GM18951 (cell line): Measurements from ENCODE around the gene PITPNM1.
A peak's percentile ranks its signal among the peaks of the same experiment; 100 is the strongest.
"Not testable (repeated sequence)": the region's sequence is repeated elsewhere in the genome, so short reads cannot be mapped to it uniquely, and the experiment has no call there.

Experiments
- POLR2A ChIP-seq: IDR thresholded peaks from 4 replicates; pipeline ENCODE4 v1.6.1; 2011; ENCODE audit warnings: mild to moderate bottlenecking; ENCODE audit not compliant: insufficient read length, insufficient read depth; ENCODE audit errors: extremely low read depth
- in situ Hi-C: fragments of 300-500 bp; cut with MboI; formaldehyde crosslinking; loops from one replicate; pipeline ENCODE4 v1.12.0; 2022; ENCODE audit warnings: low sequenced_read_pairs, mixed read lengths, inconsistent platforms; ENCODE audit not compliant: unreplicated experiment

Gene PITPNM1

GRCh38 chr11:67468456-67468758 lies 36.8 kb downstream of the PITPNM1 start:
- no peak for TF ChIP-seq POLR2A
- in situ Hi-C loops = no loop called here

- peak; percentile 1 for TF ChIP-seq POLR2A
- in situ Hi-C loops = no loop called here
Observed at GRCh38 chr11:67468056-67468455, 37.1 kb downstream of the PITPNM1 start.

DNA sequence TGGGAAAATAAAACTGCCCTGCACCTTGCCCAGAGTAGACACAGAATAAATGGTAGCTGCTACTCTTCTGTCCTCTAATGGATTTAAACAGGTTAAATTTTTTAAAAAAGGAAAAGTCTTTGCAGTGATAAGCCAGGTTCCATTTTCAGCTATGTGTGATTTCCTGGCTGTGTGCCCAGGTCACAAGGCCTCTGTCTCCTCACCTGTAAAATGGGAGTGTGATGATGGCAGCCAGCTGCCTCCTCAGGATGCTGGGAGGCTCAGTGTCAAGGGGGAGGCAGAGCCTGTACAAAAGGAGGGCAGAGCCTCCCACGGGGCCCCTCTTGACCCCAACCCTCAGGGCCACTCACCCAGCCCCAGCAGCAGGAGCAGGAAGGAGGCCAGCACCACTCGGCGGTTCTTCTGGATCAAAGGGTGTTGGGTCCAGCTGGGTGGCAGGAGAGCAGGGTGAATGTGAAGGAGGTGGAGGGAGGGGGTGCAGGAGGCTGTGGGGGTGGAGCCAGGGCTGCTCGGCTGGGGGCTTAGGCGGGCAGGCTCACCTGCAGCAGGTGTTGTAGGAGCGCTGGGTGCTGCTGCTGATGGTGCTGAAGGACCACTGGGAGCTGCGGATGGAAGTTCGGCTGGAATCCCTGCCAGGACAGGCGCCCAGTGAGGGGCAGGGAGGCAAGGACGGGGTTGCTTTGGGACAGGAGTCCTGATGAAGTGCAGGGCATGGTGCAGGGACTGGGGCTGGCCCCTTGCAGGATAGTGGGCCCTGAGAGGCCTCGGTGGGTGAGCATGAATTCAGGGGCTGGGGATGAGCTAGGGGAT lies 38.0 kb downstream of the PITPNM1 start:
- in situ Hi-C loops = no loop called here
- no peak for TF ChIP-seq POLR2A

DNA sequence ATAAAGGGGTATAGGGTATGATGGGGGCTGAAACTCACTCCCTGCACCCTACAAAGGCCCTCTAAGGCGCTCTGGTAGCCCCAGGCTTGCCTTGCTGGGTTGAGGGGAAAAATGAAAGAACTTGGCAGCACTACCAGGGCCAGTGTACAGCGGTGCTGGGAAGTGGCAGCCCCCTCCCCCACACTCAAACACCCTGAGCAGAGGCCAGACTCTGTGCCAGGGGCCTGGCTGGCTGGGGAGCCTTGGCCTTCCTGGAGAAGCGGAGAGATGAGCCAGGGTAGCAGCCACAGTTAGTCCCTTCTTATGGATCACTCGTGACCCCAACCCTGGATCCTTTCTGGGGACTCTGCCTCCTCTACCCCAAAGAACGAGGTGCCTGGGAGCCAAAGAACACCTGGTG lies 38.8 kb downstream of the PITPNM1 start:
- TF ChIP-seq POLR2A = no peak
- in situ Hi-C loops = no loop called here

DNA sequence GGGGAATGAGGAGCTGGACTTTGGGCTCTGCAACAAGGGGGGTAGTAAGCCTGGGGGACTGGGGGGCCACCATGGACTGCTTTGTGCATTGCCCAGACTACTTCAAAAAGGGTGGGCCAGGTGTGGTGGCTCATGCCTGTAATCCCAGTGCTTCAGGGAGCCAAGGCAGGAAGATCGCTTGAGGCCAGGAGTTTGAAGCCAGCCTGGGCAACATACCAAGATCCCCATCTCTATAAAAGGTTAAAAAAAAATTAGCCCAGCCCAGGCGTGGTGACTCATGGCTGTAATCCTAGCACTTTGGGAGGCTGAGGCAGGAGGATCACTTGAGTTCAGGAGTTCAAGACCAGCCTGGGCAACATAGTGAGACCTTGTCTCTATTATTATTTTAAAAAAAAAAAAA lies 39.6 kb downstream of the PITPNM1 start:
- in situ Hi-C loops = not testable (repeated sequence)

DNA sequence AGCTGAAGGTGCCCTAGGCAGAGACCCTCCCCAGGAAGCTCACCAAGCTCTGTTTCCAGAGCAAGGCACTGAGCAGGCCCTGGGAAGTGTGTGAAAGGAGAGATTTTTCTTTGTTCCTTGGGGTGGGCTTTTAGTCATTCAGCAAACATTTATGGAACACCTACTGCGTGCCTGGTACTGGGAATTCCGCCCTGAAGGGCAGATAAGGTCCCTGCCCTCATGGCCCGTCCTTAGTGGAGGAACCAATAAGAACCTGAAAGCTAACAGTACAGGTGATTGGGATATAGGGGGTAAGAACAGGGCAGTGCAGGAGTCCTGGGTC lies 40.0 kb downstream of the PITPNM1 start:
- TF ChIP-seq POLR2A = no peak
- in situ Hi-C loops = no loop called here

GRCh38 chr11:67464411-67465188 lies 40.6 kb downstream of the PITPNM1 start:
- in situ Hi-C loops = no loop called here
- peak; percentile 90 for TF ChIP-seq POLR2A

GRCh38 chr11:67463680-67464410 lies 41.3 kb downstream of the PITPNM1 start:
- in situ Hi-C loops = no loop called here
- no peak for TF ChIP-seq POLR2A

DNA sequence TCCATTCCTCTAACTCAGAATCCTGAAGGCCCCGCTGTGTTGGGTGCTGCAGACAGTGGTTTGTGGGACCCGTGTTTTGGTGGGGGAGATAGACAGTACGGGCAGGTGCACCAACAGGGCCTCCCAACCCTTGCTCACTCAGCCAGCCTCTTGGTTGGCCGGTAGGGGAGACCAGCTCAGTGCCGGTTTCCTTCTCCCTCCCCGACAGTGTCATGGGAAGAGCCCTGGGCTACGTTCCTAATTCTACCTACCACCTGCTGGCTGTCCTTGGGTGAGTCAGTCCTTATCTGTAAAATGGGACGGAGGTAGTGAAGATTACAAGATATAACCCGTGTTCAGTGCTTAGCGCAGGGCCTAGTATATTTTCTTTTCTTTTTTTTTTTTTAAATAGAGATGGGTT lies 42.0 kb downstream of the PITPNM1 start:
- no peak for TF ChIP-seq POLR2A
- in situ Hi-C loops = no loop called here

GRCh38 chr11:67458266-67458665 lies 46.9 kb downstream of the PITPNM1 start:
- in situ Hi-C loops = no loop called here
- no peak for TF ChIP-seq POLR2A

- in situ Hi-C loops = no loop called here
- TF ChIP-seq POLR2A = no peak
Observed at GRCh38 chr11:67457453-67457852, 47.7 kb downstream of the PITPNM1 start.

DNA sequence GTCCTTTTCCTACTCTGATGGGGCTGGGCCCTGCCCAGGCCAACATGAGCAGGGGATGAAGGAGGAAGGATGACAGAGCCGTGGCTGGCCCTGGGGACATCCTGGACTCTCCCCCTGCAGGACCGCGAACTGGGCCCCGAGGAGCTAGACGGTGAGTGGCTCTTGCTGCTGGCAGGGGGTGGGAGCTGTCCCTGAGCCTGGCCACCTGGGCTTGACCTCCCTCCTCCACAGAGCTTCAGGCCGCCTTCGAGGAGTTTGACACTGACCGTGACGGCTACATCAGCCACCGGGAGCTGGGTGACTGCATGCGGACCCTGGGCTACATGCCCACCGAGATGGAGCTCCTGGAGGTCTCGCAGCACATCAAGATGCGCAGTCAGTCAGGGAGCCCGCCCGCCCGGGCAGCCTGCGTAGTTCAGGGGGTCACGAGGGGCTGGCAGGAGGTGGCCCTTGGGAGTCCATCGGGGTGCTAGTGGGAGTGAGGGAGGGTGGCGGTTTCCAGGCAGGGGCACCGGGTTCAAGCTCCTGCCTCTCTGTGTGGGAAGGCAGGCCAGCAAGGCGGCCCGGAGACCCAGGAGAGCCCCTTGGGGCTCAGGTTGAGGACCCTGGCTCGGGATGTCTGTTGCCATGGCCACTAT lies 49.0 kb downstream of the PITPNM1 start:
- TF ChIP-seq POLR2A = no peak
- in situ Hi-C loops = no loop called here

DNA sequence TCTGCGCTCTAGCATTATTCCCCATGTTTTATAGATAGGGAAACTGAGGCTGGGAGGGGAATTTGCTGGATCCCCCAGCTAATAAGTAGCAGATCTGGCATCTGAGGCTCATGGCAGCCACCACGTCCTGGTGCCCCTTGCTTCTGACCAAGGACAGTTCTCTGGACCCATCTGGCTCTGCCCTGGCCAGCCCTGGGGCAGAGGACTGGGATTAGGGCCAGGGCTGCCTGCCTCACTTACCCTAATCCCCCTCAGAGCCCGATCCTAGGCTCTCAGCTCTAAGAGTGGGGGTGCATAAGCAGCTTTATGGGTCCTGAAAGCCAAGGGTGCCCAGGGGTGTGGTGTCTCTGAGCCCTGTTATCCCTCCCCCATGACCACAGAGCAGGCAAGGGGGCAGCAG lies 50.1 kb downstream of the PITPNM1 start, which contains the start of gene CABP4:
Gene CABP4 (plus strand): TSS at position 301 of the 400 bp plus-strand sequence. CDS start 70 bp downstream, at position 371.
- in situ Hi-C loops = no loop called here
- TF ChIP-seq POLR2A = no peak

GRCh38 chr11:67453816-67454732 lies 51.1 kb downstream of the PITPNM1 start:
- in situ Hi-C loops = no loop called here
- no peak for TF ChIP-seq POLR2A
